ENCODE data around the gene MRPS31.
"Not testable (repeated sequence)": the region's sequence is repeated elsewhere in the genome, so short reads cannot be mapped to it uniquely, and the experiment has no call there.

Gene MRPS31

DNA sequence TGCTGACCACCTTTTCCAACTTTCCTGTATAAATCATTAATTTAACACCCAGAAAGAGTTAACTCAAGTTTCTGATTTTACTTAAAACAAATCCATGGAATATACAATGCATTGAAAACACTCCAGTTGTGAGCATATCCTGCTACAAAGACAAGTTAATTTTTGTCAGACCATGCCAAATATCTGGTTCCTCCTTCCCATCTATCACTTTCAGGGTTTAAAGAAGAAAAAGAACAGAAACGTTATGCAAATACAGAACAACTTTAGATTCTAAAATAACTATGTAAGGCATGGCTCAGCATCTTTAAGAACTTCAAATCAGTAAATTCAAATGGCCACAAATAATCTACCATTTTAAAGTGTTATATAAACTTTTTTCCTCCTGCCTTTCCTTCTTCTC lies 14.9 kb downstream of the MRPS31 start:
- DNase-seq: no peak

DNA sequence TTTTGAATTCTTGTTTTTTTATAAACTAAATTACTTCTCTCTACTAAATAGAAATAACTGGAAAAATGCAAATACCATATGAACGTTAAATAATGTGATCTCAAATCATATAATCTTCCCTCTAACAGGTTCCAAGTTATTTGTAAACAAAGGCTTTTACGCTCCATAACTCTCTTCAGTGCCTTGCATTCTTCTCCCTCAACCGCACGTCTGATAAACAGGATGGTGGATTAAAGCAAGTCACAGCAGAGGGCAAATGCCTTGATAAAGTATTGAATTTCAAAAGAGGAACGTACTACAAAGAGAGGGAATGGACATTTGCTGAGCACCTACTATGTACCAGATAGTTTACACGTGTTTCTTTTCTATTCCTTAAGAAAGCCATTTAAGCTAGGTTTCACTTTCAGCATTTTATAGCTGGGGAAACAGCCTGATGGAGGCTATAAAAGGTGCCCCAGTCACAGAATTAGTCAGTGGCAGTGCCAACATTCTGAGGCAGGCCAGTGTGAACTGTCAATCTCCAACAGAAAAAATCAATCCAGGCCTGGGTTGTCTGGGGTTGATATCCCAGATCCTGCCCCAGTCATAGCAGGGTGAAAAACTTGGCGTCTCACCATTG lies 15.8 kb downstream of the MRPS31 start:
- no peak for DNase-seq

DNA sequence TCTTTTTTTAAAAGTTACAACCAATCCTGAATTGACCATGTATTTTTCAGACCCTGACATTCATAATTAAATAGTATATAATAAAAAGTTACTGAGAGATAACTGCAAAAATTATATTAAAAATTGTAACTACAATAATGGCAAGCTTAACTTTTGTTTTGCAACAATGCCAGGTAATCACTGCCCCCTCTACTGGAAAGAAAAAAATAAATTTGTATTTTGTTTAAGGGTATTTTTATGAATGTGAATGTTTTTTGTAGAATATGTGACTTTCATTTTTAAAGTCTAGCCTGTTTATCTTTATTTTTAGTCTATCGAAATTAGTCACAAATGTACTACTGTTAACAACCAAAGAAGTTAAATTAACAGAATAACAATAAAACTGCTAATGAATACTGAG lies 21.7 kb downstream of the MRPS31 start:
- no peak for DNase-seq

DNA sequence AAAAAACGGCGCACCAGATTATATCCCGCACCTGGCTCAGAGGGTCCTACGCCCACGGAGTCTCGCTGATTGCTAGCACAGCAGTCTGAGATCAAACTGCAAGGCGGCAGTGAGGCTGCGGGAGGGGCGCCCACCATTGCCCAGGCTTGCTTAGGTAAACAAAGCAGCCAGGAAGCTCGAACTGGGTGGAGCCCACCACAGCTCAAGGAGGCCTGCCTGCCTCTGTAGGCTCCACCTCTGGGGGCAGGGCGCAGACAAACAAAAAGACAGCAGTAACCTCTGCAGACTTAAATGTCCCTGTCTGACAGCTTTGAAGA lies 35.8 kb downstream of the MRPS31 start:
- DNase-seq: not testable (repeated sequence)

DNA sequence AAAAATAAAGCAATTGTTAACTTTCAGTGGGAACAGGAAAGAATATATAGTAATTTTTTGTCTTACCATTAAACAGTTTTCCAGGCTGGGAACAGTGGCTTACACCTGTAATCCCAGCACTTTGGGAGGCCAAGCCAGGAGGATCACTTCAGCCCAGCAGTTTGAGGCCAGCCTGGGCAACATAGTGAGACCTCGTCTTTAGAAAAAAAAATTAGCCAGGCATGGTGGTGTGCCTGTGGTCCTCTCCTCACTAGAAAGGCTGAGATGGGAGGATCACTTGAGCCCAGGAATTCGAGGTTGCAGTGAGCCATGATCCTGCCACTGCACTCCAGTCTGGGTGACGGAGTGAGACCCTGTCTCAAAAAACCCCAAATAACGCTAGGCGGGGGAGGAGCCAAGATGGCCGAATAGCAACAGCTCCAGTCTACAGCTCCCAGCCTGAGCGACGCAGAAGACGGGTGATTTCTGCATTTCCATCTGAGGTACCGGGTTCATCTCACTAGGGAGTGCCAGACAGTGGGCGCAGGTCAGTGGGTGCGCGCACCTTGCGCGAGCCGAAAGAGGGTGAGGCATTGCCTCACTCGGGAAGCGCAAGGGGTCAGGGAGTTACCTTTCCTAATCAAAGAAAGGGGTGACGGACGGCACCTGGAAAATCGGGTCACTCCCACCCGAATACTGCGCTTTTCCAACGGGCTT lies 36.3 kb downstream of the MRPS31 start:
- DNase-seq: not testable (repeated sequence)

DNA sequence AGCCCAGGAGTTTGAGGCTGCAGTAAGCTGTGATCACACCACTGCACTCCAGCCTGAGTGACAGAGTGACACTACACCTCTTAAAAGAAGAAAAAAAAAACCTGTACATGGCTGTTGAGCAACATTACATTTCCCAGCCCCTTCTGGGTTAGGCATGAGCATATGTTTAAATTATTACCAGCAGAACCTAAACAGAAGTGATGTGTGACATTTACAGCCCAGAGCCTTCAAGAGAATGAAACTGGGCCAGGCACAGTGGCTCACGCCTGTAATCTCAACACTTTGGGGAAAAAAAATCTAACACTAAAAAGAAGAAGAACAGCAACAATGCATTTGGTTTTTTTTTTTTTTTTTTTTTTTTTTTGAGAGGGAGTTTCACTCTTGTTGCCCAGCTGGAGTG lies 38.3 kb downstream of the MRPS31 start:
- no peak for DNase-seq

DNA sequence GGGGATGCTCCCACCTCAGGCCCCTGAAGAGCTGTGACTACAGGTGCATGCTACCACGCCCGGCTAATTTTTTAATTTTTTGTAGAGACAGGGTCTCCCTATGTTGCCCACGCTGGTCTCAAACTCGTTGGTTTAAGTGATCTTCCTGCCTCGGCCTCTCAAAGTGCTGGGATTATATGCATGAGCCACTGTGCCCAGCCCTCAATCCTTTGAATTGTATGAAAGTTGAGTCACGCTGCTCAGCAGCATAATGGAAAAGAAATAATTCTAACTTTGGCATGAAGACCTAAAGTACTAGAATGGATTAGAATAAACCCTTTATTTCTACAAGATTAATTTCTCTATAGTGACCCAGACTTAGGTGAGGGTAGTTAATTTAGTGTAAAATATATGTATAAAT lies 42.4 kb downstream of the MRPS31 start:
- no peak for DNase-seq

DNA sequence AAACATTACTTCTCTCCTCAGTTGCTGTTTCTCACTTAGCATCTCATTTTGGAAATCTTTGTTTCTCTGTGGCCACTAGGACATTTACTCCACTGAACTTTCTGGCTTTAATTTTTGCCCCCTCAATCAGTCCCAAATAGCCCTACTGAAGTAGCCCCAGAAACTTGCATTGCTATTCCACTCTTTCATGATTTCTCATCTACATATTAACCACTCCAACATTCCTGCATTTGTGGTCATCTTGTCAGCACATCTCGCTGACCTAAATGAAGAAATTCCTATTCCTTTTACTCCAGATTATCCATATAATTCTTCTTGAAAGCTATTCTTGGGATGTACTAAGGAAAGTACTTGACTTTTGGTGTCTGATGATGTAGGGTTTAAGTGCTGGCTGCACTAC lies 56.6 kb downstream of the MRPS31 start:
- DNase-seq: not testable (repeated sequence)

DNA sequence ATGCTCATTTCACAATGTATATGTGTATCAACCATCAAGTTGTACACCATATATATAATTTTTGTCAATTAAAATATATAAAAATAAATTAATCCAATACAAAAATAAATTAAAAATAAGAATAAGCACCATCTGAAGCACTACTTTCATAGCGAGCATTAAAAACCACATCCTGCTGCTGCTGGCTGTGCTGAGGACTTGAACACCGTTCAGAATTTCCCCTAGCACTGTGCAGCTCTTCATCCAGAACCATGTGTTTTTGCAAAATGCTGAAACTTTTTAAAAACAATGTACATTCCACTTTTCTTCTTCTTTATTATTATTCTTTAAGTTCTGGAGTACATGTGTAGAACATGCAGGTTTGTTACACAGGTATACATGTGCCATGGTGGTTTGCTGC lies 64.6 kb downstream of the MRPS31 start:
- no peak for DNase-seq

DNA sequence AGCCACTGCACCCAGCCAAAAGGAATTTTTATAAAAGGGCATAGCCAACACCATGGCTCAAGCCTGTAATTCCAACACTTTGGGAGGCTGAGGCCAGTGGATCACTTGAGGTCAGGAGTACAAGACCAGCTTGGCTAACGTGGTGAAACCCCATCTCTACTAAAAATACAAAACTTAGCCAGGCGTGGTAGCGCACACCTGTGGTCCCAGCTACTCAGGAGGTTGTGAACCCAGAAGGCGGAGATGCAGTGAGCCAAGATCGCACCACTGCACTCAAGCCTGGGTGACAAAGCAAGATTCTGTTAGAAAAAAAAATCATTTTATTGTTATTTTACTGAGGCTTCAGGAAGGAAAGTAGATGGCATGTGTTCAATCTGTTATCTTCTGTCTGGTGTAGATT lies 73.3 kb downstream of the MRPS31 start:
- DNase-seq: no peak

DNA sequence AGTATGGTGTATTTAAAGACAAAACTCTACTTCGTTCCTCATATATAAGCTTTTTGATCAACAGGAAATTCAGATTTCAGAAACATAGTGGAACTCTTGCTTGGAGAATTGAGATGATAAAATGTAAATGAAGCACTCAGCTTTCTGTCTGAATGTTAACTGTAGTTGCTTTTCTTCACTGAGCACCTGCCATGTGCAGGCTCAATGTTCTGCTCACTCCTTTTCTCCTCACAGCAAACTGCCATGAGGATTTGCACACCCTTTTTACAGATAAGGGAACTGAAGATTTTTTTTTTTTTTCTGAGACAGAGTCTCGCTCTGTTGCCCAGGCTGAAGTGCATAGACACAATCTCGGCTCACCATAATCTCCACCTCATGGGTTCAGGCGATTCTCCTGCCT lies 76.6 kb downstream of the MRPS31 start:
- no peak for DNase-seq

DNA sequence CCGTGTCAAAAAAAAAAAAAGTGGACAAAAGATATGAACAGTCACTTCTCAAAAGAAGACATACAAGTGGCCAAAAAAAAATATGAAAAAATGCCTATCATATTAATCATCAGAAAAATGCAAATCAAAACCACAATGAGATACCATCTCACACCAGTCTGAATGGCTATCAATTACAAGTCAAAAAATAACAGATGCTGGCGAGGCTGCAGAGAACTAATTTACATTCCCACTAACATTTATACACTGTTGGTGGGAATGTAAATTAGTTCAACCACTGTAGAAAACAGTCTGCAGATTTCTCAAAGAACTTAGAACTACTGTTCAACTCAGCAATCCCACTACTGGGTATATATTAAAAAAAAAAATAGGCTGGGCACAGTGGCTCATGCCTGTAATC lies 78.0 kb downstream of the MRPS31 start:
- no peak for DNase-seq

DNA sequence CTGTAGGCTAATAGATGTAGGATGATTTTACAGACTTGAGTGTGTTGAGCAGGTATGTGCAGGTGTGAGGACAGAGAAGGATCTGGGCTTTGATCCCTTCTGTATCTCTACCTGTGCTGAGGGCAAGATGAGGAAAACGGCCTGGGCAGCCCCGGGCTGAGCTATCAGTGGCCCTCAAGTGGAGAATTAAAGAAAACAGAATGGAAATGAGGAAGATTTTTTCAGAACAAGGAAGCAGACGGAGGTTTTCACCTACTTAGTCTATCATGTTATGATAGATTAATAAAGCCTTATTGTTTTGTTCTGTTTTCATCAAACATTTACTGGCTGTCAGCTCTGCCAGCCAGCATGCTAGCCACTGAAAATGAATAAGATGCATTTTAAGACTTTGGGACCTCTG lies 82.2 kb downstream of the MRPS31 start:
- DNase-seq: no peak

DNA sequence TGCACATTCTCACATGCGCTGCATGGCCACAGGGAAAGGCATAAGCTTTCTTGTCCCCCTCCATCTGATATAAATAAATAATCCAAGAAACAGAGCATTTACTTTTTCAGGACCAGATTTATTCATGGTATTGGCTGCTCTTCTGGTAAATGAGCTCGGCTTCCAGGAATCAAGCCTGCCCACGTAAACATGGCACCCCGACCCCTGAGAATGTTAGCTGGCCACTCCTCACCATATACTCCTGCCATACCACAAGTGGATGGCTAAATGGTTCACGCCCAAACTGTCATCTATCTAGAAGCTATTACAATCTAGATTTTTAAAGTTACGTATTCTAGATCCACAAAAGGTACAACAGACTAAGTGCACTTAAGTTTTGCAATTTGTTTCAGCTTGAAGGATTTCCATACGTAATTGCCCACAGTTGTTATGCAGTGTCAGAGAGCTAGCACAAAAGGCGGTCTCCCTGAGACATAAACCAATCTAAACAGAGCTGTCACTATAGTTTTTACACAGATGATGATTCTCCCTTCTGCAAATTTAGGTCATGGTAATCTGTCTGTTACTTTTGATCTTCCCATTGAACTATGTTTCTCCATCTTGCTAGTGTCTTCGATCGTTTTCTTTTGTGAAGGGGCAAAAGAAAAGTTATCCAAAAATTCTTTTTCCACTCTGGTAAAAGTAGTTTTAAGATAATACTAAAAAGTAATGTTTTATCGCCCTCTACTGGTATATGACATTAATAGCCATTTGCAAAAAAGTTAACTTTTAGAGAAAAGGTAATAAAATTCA lies 88.3 kb downstream of the MRPS31 start:
- no peak for DNase-seq

DNA sequence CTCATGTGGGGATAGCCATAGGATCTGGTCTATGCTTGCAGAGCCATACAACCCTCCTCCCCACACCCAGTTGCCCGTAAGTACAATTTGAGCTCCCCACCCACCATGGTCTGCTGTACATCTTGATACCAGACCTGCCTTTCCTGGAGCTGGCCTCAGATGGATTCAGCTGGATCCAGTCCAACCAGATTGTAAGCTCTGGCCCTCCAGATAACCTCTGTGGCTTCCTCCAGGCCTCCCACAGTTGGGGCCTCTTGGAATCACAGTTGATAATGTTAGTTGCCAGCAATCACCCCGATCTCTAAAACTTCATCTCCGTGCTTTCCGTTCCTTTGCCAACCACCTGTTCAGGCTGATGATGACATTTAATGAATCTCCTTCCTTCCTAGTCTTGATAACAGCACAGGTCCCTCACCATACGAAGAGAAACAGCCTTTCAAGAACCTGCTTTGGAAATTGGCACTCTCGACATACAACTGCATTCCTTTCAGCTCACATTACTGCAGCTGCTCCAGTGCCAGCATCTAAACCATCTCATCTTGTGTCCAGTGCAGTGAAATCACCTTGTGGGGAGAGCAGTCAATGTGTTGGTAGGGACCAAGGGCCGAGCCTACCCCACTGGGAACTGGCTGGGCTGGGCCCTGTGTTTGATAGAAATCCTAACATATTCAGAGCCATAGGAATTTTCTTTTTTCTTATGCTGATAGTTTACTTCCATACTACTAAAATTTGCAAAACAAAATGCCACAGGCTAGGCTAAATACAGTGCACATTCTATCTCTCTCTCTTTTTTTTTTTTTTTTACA lies 89.4 kb downstream of the MRPS31 start:
- no peak for DNase-seq

DNA sequence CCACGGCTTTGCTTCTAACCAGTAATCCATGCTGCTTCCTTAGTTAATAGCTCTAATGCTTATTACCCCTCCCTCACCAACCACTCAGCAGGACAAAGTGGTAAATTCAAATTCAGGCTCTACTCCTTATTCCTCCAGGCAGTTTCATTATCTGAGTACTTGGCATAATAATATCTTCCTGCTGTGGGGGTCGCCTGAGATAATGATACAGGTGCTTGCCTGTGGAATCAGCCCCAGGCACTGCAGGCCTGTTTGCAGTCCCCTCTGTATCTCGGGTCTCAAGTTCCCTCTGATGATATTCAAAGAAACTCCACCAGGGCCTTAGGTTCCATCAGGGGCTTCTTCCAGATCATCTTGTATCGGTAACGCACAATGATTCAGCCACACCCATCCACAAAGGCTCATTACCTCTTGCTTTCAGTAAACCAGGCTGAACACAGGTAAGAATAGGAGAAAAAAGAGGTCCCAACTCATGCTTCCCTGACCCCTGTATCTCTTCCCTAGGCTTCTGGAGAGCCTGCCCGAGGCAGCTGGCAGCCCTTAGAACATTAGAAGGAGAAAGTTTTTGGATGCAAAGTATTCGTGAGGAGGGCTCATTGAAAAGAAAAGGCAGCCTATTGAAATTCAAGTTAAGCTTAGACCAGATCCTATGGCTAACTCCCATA lies 90.2 kb downstream of the MRPS31 start:
- no peak for DNase-seq

DNA sequence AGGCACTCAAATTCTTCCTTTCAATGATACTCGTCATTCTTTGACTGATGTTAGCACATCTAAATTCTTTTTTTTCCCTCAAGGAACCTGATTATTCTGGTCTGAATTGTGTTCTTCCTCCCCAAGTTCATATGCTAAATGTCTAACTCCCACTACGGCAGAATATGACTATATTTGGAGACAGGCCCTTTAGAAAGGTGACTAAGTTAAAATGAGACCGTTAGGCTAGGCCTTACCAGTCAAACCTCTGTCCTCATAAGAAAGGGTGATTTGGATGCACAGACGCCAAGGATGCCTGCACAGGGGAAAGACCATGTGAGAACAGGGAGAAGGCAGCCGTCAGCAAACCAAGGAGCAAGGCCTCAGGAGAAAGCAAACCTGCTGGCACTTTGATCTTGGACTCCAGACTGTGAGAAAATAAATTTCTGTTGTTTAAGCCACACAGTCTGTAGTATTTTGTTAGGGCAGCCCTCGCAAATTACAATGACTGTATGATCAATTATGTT lies 91.5 kb downstream of the MRPS31 start:
- no peak for DNase-seq
